ENCODE measurements around the gene NEURL3.

GRCh38 chr2:96535331-96535730 lies 30.2 kb upstream of the NEURL3 start:
- TF ChIP-seq CTCF (IDR thresholded peaks at IDR 0.05) (no peak), POLR2A (IDR thresholded peaks at IDR 0.05) (no peak), POLR2AphosphoS5 (IDR thresholded peaks at IDR 0.05) (no peak), EP300 (IDR thresholded peaks at IDR 0.05; ENCODE audit: low read depth) (no peak)
